Gastroesophageal sphincter (tissue), 3 donors: Measurements from ENCODE around the gene NUBPL.

Source experiments
- CTCF ChIP-seq, 4 experiments: fragments of 200-600 bp in 2 of 4; fragments of 450-650 bp in 2 of 4; sonication (generic) in 1 of 4; IDR thresholded peaks; one replicate each; pipeline ENCODE4 v1.5.1; 2017 to 2019; ENCODE audit warnings: antibody characterized with exemption in 4 of 4, mild to moderate bottlenecking in 2 of 4, moderate library complexity in 2 of 4
- EP300 ChIP-seq: sonication (generic); formaldehyde crosslinking; IDR thresholded peaks from one replicate; pipeline ENCODE4 v1.6.1; 2017; ENCODE audit warnings: antibody characterized with exemption, mild to moderate bottlenecking

DNA sequence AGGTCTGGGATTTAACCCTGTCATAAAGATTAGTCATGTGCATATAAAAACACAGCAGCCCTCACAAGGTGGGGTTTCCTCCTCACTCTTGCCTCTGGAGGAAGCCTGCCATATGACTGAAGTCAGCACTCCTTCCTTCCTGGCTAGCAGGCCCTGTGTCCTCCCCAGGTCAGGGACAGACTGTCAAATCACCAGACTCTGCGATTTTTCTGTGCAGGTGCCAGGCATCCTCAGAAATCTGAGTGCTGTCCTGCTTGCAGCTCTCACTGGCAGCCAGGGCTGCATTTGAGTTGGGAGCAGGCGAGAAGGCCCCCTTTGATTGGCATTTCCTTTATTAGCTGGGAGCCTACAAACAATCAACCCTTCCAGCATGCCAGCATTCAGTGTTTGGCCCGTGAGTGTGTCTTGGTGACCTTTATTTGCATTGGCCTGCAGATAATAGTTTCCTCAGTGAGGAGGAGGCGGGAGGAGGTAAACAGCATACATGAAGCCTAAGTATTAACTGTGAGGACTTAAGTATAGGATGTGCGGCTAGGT is 332.1 kb downstream of the NUBPL start:
- TF ChIP-seq CTCF (IDR thresholded peaks at IDR 0.05) (no peak), EP300 (no peak)
